HG02870 (cell line): Measurements from ENCODE around the gene BLOC1S5.
A peak's percentile ranks its signal among the peaks of the same experiment; 100 is the strongest.

Source experiments
- ATAC-seq: cut with Tn5 transposase; IDR thresholded peaks from one replicate; pipeline ENCODE4 v1.9.1; 2021; ENCODE audit warnings: mild to moderate bottlenecking, moderate library complexity; ENCODE audit not compliant: unreplicated experiment

The BLOC1S5 gene

GRCh38 chr6:8082572-8082953, 18.4 kb upstream of the BLOC1S5 start:
- ATAC-seq: no peak

GRCh38 chr6:8080362-8081151, 16.4 kb upstream of the BLOC1S5 start:
- ATAC-seq: no peak

GRCh38 chr6:8079126-8079525, 14.9 kb upstream of the BLOC1S5 start:
- ATAC-seq: no peak

GRCh38 chr6:8077991-8078390, 13.8 kb upstream of the BLOC1S5 start:
- no peak for ATAC-seq

GRCh38 chr6:8075704-8076103, 11.5 kb upstream of the BLOC1S5 start:
- no peak for ATAC-seq

DNA sequence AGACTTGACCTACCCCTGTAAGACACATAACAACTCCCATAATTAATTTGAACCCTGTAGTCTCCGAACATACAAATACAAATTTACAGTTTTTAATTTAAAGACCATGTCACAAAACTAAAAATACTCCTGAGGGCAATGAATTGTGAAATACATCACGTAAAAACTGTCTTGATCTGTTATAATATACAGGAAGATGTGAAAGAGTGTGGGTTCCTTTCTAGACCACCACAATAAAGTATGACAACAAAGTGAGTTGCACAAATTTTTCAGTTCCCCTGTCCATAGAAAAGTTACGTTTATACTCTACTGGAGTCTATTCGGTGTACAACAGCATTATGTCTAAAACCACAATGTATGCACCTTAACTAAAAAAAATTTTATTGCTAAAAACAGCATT, 11.0 kb upstream of the BLOC1S5 start:
- ATAC-seq: no peak

DNA sequence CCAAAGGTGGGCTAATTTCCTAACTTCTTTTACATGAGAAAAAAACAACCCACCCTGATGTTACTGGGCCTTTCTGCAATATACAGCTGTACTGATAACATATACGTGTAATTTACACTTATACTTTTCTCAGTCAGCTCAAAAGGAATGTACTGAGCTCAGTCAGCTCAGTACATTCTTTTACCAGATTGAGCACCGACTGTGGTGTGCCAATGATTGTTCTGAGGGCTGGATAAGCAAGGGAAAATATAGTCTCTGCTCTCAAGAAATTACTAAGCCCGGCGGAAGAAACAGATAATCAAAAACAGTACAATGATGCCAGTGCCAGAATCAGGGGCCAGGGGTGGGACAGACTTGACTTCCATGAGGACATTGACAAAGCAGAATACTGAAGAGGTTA, 10.0 kb upstream of the BLOC1S5 start:
- ATAC-seq: no peak

GRCh38 chr6:8073758-8074157, 9.6 kb upstream of the BLOC1S5 start:
- ATAC-seq: no peak

DNA sequence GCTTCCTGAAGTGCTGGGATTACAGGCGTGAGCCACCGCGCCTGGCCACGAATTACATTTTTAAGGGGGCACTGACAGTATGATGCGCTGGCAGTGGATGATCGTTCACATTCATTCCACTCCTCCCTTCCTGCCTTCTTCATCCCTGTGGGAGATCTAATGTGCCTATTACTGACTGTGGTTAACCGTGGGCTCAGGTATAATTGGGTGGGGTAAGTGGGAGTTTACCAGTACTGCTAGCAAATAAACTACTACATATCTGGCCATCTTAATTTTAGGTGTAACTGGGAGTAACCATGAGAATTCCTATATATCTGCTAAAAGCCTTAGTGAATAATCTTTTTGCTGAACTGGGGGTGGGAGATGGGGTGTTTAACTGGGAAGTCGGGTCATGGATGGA, 6.5 kb upstream of the BLOC1S5 start:
- no peak for ATAC-seq

DNA sequence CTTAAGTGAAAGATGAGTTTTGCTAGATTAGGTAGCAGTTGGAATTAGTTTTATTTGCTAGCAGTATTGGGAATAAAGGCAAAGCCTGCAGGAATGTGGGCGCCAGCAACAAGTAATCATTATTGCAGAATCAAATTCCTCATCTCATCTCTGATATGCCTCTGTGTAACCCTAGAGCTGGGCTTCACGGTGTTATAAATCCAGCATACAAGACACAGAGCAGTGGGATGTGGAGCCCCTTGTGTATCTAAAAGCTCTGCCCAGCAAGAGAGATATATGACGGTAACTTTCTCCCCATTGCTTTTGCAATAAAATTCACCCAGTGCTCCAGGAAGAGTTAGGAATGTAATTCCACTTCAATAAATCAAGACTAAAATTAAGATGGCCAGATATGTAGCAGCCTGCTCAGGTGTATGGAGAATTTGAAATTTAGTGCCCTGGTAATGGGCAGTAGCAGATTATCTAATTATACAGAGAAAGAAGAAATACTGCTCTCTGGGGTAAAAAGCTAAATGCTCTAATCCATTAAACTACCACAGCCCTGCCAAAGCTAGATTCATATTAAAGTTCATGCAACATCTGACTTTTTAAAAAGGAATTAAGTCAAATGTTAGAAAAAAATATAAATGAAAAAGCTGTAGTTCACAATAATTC, 5.6 kb upstream of the BLOC1S5 start:
- no peak for ATAC-seq

DNA sequence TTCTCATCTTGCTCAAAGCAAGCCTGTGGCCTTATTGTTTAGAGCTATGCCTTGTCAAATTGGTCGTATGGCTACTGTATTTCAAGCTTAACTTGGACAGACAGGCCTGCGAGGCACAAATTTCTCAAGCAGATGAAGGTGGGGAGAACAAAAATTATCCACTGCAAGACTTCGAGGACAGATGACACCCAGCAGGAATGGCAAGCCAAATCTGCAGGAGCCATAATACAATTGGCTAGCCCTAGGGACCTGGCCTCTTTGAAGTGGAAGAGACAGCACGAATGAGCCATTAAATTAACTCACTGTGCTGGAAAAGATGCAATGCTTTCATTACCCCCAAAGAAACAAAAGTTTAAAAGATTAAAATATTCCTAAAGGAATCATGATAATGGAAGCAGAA, 5.0 kb upstream of the BLOC1S5 start:
- ATAC-seq: no peak

DNA sequence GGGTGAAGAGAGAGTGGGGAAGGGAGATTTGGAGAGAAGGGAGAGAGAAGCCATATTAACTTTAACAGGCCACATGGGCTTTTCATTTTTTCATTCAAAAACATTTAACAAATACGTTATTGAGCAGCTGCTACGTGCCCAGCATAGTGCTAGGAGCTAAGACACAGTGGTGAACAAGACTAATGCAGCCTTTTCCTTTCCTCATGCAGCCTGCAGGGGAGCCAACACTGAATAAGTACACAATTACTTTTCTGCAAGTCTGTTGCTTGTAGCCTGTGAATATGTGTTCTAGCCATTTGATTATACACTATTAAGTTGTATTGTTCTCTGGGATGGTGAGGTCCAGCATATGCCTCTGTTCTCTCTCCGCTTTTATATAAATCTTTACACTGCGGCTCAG, 1.9 kb upstream of the BLOC1S5 start:
- no peak for ATAC-seq

- ATAC-seq: peak; percentile 62
These were observed 1.3 kb upstream of the BLOC1S5 start for GRCh38 chr6:8065519-8065911.

DNA sequence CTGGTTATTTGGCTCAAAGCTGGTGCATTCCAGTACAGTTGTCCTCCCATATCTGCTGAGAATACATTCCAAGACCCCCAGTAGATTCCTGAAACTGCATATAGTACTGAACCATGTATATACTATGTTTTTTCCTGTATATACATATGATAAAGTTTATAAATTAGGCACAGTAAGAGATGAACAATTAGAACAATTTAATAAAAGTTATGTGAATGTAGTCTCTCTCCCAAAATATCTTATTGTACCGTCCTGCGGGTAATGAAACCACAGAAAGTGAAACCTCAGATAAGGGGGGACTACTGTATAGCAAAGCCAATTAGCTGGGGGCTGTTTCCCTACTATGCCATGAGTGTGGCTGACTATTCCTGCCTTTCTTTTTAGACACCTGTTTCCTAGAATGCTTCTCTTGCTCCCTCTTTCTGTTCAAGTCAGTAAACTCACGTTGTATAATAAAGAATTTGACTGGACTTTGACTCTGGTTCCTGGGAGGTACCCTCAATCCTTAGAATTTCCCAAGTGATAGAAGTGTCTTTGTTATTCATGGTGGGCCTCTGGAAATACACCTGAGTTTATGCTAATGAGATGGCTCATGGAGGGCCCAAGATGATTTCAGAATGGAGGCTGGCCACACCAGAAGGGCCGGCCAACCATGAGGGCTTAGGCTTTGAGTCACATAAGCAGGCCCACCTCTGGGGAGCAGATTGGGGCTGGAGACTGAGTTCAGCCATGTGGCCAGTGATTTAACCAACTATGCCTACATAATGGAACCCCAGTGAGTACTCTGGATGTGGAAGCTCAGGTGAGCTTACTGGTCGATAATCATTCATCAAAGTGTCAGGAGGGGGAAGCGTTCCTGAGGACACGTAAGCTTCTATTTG, 689 bp upstream of the BLOC1S5 start:
- no peak for ATAC-seq

- no peak for ATAC-seq
These were observed 2.5 kb downstream of the BLOC1S5 start for GRCh38 chr6:8061736-8062135.

DNA sequence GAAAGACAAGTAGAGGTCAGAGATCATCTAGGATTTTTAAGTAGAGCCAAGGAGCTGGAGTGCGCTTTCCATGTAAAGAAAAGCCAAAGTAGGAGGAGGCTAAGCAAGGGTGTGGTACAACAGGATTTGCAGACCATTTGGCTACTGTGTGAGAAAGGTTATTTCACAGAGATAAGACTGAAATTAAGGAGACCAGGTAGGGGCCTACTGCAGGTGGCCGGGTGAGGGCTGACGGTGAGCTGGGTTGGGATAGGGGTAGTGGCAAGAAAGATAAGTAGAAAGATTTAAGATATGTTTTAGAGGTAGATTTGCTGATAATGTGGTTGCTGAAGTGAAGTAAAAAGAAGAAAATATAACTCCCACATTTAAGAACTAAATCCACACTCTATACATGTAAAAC, 3.8 kb downstream of the BLOC1S5 start:
- no peak for ATAC-seq

DNA sequence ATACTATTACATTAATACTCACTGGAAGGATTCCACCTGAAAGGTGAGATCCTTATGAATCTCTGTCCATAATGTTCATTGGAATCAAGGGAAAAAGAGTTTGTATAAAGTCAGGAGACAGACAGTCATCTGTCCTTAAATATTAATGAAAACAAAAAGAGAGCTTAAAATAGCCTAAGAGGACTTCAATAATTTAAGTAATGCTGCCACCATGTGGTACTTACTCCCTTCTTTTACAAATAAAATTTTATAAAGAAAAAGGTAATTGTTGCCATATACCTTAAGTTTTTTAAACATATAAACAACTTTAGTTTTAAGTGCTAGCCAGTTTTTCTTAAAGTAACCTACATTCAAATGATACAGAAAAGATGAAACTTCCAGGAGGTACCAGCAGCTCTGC, 5.1 kb downstream of the BLOC1S5 start:
- ATAC-seq: no peak

DNA sequence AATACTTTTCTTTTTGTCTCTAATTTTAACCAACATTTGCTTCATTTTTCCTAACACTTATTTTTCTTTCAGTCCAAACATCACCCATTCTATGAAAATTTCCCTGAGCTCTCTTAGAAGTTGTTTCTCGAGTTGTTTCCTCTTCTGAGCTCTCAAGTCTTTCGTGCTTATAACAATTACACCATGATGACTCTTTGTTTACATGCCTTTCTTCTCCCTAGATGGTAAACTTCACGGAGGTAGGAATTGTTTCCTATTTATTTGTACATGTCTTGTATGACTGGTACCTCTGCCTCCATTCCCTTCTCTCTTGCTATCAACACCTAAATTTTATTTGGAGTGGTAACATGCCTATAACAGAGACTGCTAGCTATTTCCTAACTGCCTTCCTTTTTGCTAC, 6.4 kb downstream of the BLOC1S5 start:
- no peak for ATAC-seq

DNA sequence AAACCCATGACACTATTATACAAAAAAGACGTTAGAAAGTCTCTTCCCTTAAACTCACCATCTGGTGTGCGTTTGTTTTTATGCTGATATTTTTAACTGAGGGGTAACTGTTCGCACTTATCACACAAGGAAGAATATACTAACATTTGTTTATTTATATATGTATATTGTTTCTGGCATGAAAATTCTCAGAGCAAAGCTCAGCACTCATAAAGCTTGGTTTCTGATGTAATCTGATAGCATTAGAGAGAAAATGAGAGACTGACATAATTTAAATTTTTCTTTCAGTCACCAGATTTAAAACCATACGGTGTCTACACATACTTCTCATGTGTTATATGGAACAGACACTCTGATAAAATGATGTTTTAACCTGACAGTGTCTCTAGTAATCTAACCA, 6.9 kb downstream of the BLOC1S5 start:
- ATAC-seq: no peak

GRCh38 chr6:8054276-8054675, 9.9 kb downstream of the BLOC1S5 start:
- ATAC-seq: no peak

DNA sequence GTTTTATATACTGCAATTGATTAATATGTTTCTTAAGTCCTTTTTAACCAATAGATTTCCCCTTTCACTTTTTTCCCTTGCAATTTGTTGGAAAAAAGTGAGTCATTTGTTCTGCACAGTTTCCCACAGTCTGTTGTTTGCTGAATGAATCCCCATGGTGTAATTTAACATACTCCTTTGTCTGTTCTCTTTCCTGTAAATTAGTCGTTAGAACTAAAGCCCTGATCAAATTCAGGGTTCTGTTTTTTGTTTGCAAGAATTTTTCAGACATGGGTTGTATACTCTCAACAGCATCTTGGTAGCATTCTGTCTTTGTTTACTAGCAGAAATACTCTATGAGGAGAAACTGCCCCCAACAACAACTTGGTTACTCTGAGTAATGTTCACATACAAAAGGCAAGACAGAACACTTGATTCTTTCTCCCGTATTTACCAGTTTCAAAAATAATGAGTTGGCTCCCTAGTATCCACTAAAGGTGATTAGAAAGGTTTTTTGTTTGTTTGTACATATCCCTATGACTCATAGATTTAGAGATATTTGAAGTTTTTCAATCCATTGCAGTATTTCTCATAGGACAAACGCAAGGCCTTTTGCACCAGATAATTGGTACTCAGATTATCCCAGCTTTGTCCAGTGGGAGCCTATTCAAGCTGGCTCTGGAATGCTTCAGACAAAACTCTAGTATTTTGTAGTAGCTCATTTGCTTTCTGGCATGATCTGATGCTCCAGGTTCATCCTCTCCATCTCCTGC, 16.5 kb downstream of the BLOC1S5 start:
- no peak for ATAC-seq
